Activated CD8-positive, alpha-beta memory T cell treated with anti-CD3 and anti-CD28 coated beads, Interleukin-2, amount 50 U/mL, for 1 hour (primary cell): ENCODE results near the gene FAM72C.
"Not testable (repeated sequence)": the region's sequence is repeated elsewhere in the genome, so short reads cannot be mapped to it uniquely, and the experiment has no call there.

ENCODE experiments used
- DNase-seq: peaks from one replicate; pipeline ENCODE4 v3.0.0-alpha.2; 2020; ENCODE audit errors: extremely low read depth

Gene FAM72C

GRCh38 chr1:143984721-143985473 lies 13.1 kb upstream of the FAM72C start:
- DNase-seq = not testable (repeated sequence)

GRCh38 chr1:143974416-143974815 lies 2.6 kb upstream of the FAM72C start:
- not testable (repeated sequence) for DNase-seq

GRCh38 chr1:143973876-143974414 lies 2.2 kb upstream of the FAM72C start:
- not testable (repeated sequence) for DNase-seq

- not testable (repeated sequence) for DNase-seq
Observed at GRCh38 chr1:143972753-143973326, 1.1 kb upstream of the FAM72C start.

- not testable (repeated sequence) for DNase-seq
Observed at GRCh38 chr1:143965860-143966259, 5.9 kb downstream of the FAM72C start.

- not testable (repeated sequence) for DNase-seq
Observed at GRCh38 chr1:143964294-143964693, 7.5 kb downstream of the FAM72C start.

GRCh38 chr1:143955930-143956329 lies 15.9 kb downstream of the FAM72C start:
- not testable (repeated sequence) for DNase-seq

GRCh38 chr1:143952913-143953312 lies 18.9 kb downstream of the FAM72C start:
- DNase-seq = not testable (repeated sequence)

GRCh38 chr1:143951485-143952391 lies 20.0 kb downstream of the FAM72C start:
- DNase-seq = not testable (repeated sequence)

GRCh38 chr1:143947749-143948148 lies 24.0 kb downstream of the FAM72C start:
- DNase-seq = not testable (repeated sequence)

- not testable (repeated sequence) for DNase-seq
Observed at GRCh38 chr1:143945253-143945652, 26.5 kb downstream of the FAM72C start.

GRCh38 chr1:143944576-143945240 lies 27.1 kb downstream of the FAM72C start:
- DNase-seq = not testable (repeated sequence)

- DNase-seq = not testable (repeated sequence)
Observed at GRCh38 chr1:143943319-143943978, 28.3 kb downstream of the FAM72C start.

- DNase-seq = not testable (repeated sequence)
Observed at GRCh38 chr1:143942238-143942860, 29.4 kb downstream of the FAM72C start.

GRCh38 chr1:143939666-143940065 lies 32.1 kb downstream of the FAM72C start:
- not testable (repeated sequence) for DNase-seq

- DNase-seq = not testable (repeated sequence)
Observed at GRCh38 chr1:143938922-143939321, 32.9 kb downstream of the FAM72C start.

- not testable (repeated sequence) for DNase-seq
Observed at GRCh38 chr1:143936457-143937115, 35.2 kb downstream of the FAM72C start.

GRCh38 chr1:143919127-143919526 lies 52.7 kb downstream of the FAM72C start:
- DNase-seq = not testable (repeated sequence)

GRCh38 chr1:143918552-143918951 lies 53.2 kb downstream of the FAM72C start:
- DNase-seq = not testable (repeated sequence)

- DNase-seq = not testable (repeated sequence)
Observed at GRCh38 chr1:143913705-143914104, 58.1 kb downstream of the FAM72C start.
